GM23338 (cell line): ENCODE data around the gene OXCT1. TPM values are rescaled to one million over a fixed set of nuclear protein-coding genes. Genes with fewer than 3 reads are reported as not detected.

ENCODE experiments used
- ATAC-seq: fragments of 200-7000 bp; cut with Tn5 transposase; 3 replicates; pipeline ENCODE4 v1.9.1; 2020
- DNase-seq: peaks from one replicate; pipeline ENCODE4 v3.0.0-alpha.2; 2015; ENCODE audit warnings: low spot score
- H2AFZ ChIP-seq: fragments of 200-600 bp; sonication (generic); 2 replicates; pipeline ENCODE4 v1.8.0; 2016; ENCODE audit warnings: antibody characterized with exemption, mild to moderate bottlenecking, moderate library complexity
- H3F3A ChIP-seq: fragments of 200-600 bp; sonication (generic); replicated peaks from 2 replicates; pipeline ENCODE4 v1.8.0; 2017; ENCODE audit warnings: antibody characterized with exemption, mixed run types, low read depth
- H3K27ac ChIP-seq: fragments of 200-600 bp; sonication (generic); 2 replicates; pipeline ENCODE4 v1.6.1; 2016; ENCODE audit warnings: low read depth
- H3K27me3 ChIP-seq: fragments of 200-600 bp; sonication (generic); 2 replicates; pipeline ENCODE4 v1.8.0; 2016; ENCODE audit warnings: mild to moderate bottlenecking, mixed run types, moderate library complexity; ENCODE audit not compliant: insufficient read depth
- H3K36me3 ChIP-seq: fragments of 200-600 bp; sonication (generic); 2 replicates; pipeline ENCODE4 v1.8.0; 2016; ENCODE audit warnings: mild to moderate bottlenecking; ENCODE audit not compliant: insufficient read depth
- H3K4me1 ChIP-seq: fragments of 200-600 bp; sonication (generic); 2 replicates; pipeline ENCODE4 v1.8.0; 2016; ENCODE audit warnings: mild to moderate bottlenecking, moderate library complexity; ENCODE audit not compliant: insufficient read depth
- H3K4me2 ChIP-seq: fragments of 200-600 bp; sonication (generic); 2 replicates; pipeline ENCODE4 v1.7.1; 2017; ENCODE audit warnings: mixed run types
- H3K4me3 ChIP-seq: fragments of 200-600 bp; sonication (generic); 2 replicates; pipeline ENCODE4 v1.6.1; 2016; ENCODE audit warnings: mixed run types
- H3K79me2 ChIP-seq: fragments of 200-600 bp; sonication (generic); replicated peaks from 2 replicates; pipeline ENCODE4 v1.8.0; 2017; ENCODE audit warnings: mild to moderate bottlenecking; ENCODE audit not compliant: insufficient read depth
- H3K9me2 ChIP-seq: fragments of 200-600 bp; sonication (generic); 2 replicates; pipeline ENCODE4 v1.8.0; 2017; ENCODE audit not compliant: insufficient read depth
- H4K20me1 ChIP-seq: fragments of 200-600 bp; sonication (generic); replicated peaks from 2 replicates; pipeline ENCODE4 v1.8.0; 2017; ENCODE audit warnings: mild to moderate bottlenecking; ENCODE audit not compliant: insufficient read depth
- H3K27ac Mint-ChIP-seq: 2 replicates; pipeline ENCODE4 v1.8.0; 2020; ENCODE audit warnings: inconsistent platforms, mild to moderate bottlenecking, moderate library complexity, mixed read lengths
- H3K27me3 Mint-ChIP-seq: 3 replicates; pipeline ENCODE4 v1.8.0; 2022; ENCODE audit warnings: low read depth, mild to moderate bottlenecking, moderate library complexity, mixed read lengths, inconsistent platforms; ENCODE audit not compliant: insufficient read depth, poor library complexity
- H3K36me3 Mint-ChIP-seq: 3 replicates; pipeline ENCODE4 v1.8.0; 2021; ENCODE audit warnings: low read depth, mild to moderate bottlenecking, inconsistent platforms, moderate library complexity, mixed read lengths
- H3K4me1 Mint-ChIP-seq: 3 replicates; pipeline ENCODE4 v1.8.0; 2020; ENCODE audit warnings: mild to moderate bottlenecking, inconsistent platforms, mixed read lengths
- H3K4me3 Mint-ChIP-seq: 3 replicates; pipeline ENCODE4 v1.8.0; 2021; ENCODE audit warnings: moderate library complexity, mild to moderate bottlenecking, inconsistent platforms, mixed read lengths
- H3K9me3 Mint-ChIP-seq: 3 replicates; pipeline ENCODE4 v1.8.0; 2020; ENCODE audit warnings: moderate library complexity, mild to moderate bottlenecking, inconsistent platforms, mixed read lengths
- CREB1 ChIP-seq: fragments of 250-450 bp; sonication (Bioruptor Pico); IDR thresholded peaks from 2 replicates; pipeline ENCODE4 v1.5.0; 2020; ENCODE audit warnings: low read depth, mild to moderate bottlenecking, moderate library complexity
- CTCF ChIP-seq, 2 experiments: fragments of 200-600 bp in 1 of 2; sonication (generic) in 1 of 2; conservative IDR thresholded peaks; 2 replicates each; pipeline versions ENCODE4 v1.5.1 to v1.6.1; 2016 to 2017; ENCODE audit warnings: antibody characterized with exemption in 2 of 2, low read depth in 2 of 2, mild to moderate bottlenecking in 2 of 2, moderate library complexity in 1 of 2
- ETS1 ChIP-seq: IDR thresholded peaks from 2 replicates; pipeline ENCODE4 v1.6.1; 2016; ENCODE audit warnings: antibody characterized with exemption
- JUNB ChIP-seq: IDR thresholded peaks from one replicate; pipeline ENCODE4 v1.6.1; 2016; ENCODE audit warnings: antibody characterized with exemption; ENCODE audit not compliant: unreplicated experiment
- NANOG ChIP-seq: IDR thresholded peaks from 2 replicates; pipeline ENCODE4 v1.6.1; 2016; ENCODE audit warnings: antibody characterized with exemption, borderline replicate concordance
- POLR2AphosphoS5 ChIP-seq: IDR thresholded peaks from 2 replicates; pipeline ENCODE4 v1.6.1; 2016; ENCODE audit warnings: antibody characterized with exemption, low read depth
- REST ChIP-seq: IDR thresholded peaks from one replicate; pipeline ENCODE4 v1.6.1; 2018; ENCODE audit warnings: antibody characterized with exemption; ENCODE audit not compliant: unreplicated experiment
- ZNF114 ChIP-seq: fragments of 250-450 bp; sonication (Bioruptor Pico); IDR thresholded peaks from 2 replicates; pipeline ENCODE4 v1.5.0; 2020; ENCODE audit warnings: mild to moderate bottlenecking, moderate library complexity
- ZNF462 ChIP-seq: fragments of 250-450 bp; sonication (Bioruptor Pico); IDR thresholded peaks from 2 replicates; pipeline ENCODE4 v1.5.0; 2020; ENCODE audit warnings: mild to moderate bottlenecking, moderate library complexity
- polyA plus RNA-seq: library from polyadenylated mRNA; unstranded; fragments of >200 nt; fragmentation: Nextera tagmentation; extraction: Ambion mirVana; gene quantifications from 2 replicates; pipeline ENCODE4 v1.2.1, GENCODE V29; 2016
- total RNA-seq: library from RNA; depleted of rRNA; stranded (reverse); fragments of >200 nt; shearing (Covaris generic); gene quantifications from 2 replicates; pipeline ENCODE4 v1.2.3, GENCODE V29; 2014

OXCT1 gene
- total and polyA plus RNA-seq, 2 experiments from 2014 or later, result 11.6 to 37.0 TPM

- no peaks in the 10 kb centered on the region for H3K9me3 Mint-ChIP-seq
- H3K27me3 Mint-ChIP-seq, result no peaks in the 10 kb centered on the region
- no peaks in the 10 kb centered on the region for H3K27me3 ChIP-seq
- H3K79me2 ChIP-seq, result no peaks in the 10 kb centered on the region
- no peaks in the 10 kb centered on the region for H3K36me3 ChIP-seq
- DNase-seq (no peak), ATAC-seq (no peak)
- H3K27ac ChIP-seq, result no peak overlapping the region
- no peaks in the 10 kb centered on the region; the same call in 2 of the 3 replicates for H3K36me3 Mint-ChIP-seq
- no peak overlapping the region for H3K4me2 ChIP-seq
- H3K4me3 ChIP-seq, result no peak overlapping the region
- H3K9me2 ChIP-seq, result no peaks in the 10 kb centered on the region
- H3F3A ChIP-seq, result no peaks in the 10 kb centered on the region
- H3K4me3 Mint-ChIP-seq, result no peak overlapping the region
- peaks cover 11% of the 10 kb centered on the region; the same call in 1 of the 2 replicates for H3K4me1 ChIP-seq
- no peaks in the 10 kb centered on the region for H4K20me1 ChIP-seq
- TF ChIP-seq CTCF (conservative IDR thresholded peaks at IDR 0.05; ENCODE audit: low read depth in 2 of 2), result no peak
- peaks cover 12% of the 10 kb centered on the region; the same call in 2 of the 3 replicates for H3K4me1 Mint-ChIP-seq
- no peak overlapping the region for H3K27ac Mint-ChIP-seq
- H2AFZ ChIP-seq, result no peak overlapping the region
These were observed 91.8 kb downstream of the OXCT1 start for GRCh38 chr5:41778410-41778809.

GRCh38 chr5:41776435-41776834 is 93.8 kb downstream of the OXCT1 start:
- DNase-seq (no peak), ATAC-seq (no peak)
- H3K79me2 ChIP-seq, result no peaks in the 10 kb centered on the region
- TF ChIP-seq POLR2AphosphoS5 (no peak), ETS1 (no peak), JUNB (no peak), REST (no peak), CREB1 (CRISPR knock-in tag) (no peak), ZNF462 (CRISPR knock-in tag) (no peak), NANOG (no peak), ZNF114 (CRISPR knock-in tag) (no peak)
- no peaks in the 10 kb centered on the region for H3F3A ChIP-seq
- H3K27ac ChIP-seq, result no peak overlapping the region
- H4K20me1 ChIP-seq, result no peaks in the 10 kb centered on the region
- H2AFZ ChIP-seq, result no peak overlapping the region
- peaks cover 14% of the 10 kb centered on the region; the same call in 2 of the 3 replicates for H3K4me1 Mint-ChIP-seq
- H3K9me2 ChIP-seq, result no peaks in the 10 kb centered on the region
- 0 out of 2 replicates have a peak overlapping the region, but pooled peaks have one; percentile 17 for H3K4me2 ChIP-seq
- no peaks in the 10 kb centered on the region for H3K36me3 ChIP-seq
- H3K27me3 Mint-ChIP-seq, result no peaks in the 10 kb centered on the region
- H3K4me3 ChIP-seq, result no peak overlapping the region
- no peaks in the 10 kb centered on the region for H3K9me3 Mint-ChIP-seq
- H3K27me3 ChIP-seq, result no peaks in the 10 kb centered on the region
- peaks cover 2% of the 10 kb centered on the region; the same call in 2 of the 3 replicates for H3K36me3 Mint-ChIP-seq
- H3K27ac Mint-ChIP-seq, result no peak overlapping the region
- no peak overlapping the region for H3K4me3 Mint-ChIP-seq
- peaks cover 11% of the 10 kb centered on the region; the same call in 1 of the 2 replicates for H3K4me1 ChIP-seq
